Stimulated activated CD8-positive, alpha-beta memory T cell treated with anti-CD3 and anti-CD28 coated beads, Interleukin-15, amount 100 ng/mL, for 4 hours (primary cell): ENCODE data around the gene BAIAP3.
"Not testable (repeated sequence)": the region's sequence is repeated elsewhere in the genome, so short reads cannot be mapped to it uniquely, and the experiment has no call there.

Experiments used
- DNase-seq, 2 donors: peaks; one replicate each; pipeline ENCODE4 v3.0.0-alpha.2; 2020; ENCODE audit warnings: low read depth in 2 of 2

The BAIAP3 gene, protein sequence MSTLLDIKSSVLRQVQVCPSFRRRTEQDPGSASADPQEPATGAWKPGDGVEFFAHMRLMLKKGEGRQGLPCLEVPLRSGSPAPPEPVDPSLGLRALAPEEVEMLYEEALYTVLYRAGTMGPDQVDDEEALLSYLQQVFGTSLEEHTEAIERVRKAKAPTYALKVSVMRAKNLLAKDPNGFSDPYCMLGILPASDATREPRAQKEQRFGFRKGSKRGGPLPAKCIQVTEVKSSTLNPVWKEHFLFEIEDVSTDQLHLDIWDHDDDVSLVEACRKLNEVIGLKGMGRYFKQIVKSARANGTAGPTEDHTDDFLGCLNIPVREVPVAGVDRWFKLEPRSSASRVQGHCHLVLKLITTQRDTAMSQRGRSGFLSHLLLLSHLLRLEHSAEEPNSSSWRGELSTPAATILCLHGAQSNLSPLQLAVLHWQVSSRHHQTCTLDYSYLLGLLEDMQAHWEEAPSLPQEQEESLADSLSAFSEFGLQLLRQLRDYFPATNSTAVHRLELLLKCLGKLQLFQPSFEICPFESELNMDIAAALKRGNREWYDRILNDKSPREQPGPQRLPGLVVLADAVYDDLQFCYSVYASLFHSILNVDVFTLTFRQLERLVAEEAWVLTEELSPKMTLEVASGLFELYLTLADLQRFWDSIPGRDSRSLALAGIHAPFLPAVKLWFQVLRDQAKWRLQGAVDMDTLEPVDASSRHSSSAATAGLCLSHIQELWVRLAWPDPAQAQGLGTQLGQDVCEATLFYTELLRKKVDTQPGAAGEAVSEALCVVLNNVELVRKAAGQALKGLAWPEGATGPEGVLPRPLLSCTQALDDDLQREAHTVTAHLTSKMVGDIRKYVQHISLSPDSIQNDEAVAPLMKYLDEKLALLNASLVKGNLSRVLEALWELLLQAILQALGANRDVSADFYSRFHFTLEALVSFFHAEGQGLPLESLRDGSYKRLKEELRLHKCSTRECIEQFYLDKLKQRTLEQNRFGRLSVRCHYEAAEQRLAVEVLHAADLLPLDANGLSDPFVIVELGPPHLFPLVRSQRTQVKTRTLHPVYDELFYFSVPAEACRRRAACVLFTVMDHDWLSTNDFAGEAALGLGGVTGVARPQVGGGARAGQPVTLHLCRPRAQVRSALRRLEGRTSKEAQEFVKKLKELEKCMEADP

DNA sequence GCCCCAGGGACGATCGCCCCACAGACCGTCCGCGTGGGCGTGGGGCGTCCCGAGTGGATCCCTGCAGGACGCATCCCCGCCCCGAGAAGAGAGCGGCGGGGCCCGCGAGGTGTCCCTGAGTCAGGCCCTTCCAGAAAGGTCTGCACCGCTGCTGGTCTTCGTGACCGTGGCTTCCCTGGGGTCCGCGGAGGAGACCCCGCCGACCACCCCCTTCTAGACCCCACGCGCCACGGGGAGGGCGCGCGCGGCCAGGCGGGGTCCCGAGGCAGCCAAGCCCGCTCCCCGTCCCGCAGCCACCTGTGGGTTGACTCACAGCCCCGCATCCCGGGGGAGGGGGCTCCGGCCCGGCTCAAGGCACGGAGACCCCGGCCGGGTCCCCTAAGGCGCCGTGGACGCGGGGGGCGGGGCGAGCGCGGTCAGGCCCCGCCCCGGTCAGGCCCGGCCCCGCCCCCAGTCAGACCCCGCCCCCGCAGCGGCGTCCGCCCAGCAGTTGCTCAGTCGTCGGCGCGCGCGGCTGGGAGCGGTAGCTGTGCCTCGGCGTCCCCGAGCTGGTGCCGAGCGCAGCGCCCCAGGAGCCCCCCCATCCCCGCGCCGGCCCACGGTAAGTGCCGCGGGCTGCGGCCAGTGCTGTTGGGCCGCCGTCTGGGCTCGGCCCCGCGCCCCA, at the start of gene BAIAP3:
TSS of gene BAIAP3 (plus strand) at position 497 of the 664 bp plus-strand sequence. CDS start 4,905 bp downstream, outside the sequence.
- peak in 1 of 2 donors; percentile 14 for DNase-seq

- no peak for DNase-seq
Observed at GRCh38 chr16:1283996-1284616, 49.3 kb upstream of the BAIAP3 start.

- no peak for DNase-seq
Observed at GRCh38 chr16:1285669-1286512, 47.6 kb upstream of the BAIAP3 start.

- no peak for DNase-seq
Observed at GRCh38 chr16:1286513-1287094, 46.8 kb upstream of the BAIAP3 start.

GRCh38 chr16:1287982-1288670, 45.3 kb upstream of the BAIAP3 start:
- no peak for DNase-seq

DNA sequence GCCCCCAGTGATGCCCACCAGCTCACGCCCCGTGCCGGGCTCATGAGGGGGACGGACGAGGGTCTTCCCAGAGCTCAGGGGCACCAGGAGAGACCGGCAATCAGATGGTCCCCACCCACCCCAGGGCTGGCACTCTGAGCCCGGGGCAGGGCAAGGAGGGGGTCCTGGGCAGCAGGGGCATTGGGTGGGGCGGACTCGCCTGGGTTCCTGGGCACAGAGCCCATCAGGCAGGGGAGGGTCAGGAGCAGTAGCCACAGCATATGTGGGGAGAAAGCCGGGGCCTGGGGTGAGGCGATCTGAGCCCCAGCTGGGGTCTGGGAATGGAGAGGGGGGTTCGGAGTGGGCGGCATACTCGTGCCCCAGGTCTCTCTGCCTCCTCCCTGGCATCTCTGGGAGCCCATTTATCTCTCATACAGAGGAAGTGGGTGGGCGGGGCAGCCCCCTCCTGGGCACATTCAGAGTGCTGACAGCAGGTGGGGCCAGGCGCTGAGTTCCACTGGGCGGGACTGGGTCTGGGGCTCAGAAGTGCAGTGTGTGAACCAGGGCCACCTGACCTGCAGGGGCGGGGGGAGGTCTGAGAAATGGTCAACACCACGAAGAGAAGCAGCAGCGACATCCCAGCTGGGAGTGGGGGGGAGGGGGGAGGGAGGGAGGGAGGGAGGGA, 44.5 kb upstream of the BAIAP3 start:
- DNase-seq = no peak

DNA sequence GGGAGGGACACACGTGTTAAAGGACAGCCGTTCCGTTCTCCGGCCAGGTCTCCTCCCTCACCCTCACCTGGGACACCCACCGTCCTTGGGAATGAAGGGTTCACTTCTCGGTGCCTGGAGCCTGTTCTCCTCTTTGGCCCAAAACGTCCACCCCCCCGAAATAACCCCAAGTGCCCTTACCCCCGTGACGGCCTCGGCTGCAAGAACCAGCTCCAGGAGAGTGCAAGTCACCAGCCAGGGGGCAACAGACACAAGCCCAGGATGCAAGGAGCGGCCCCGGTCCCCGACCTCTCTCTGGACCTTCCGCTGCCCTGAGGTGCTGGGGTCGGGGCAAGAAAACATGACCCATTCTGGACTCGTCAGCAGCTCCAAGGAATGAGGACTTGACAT, 44.0 kb upstream of the BAIAP3 start:
- no peak for DNase-seq

- no peak for DNase-seq
Observed at GRCh38 chr16:1290063-1290501, 43.4 kb upstream of the BAIAP3 start.

GRCh38 chr16:1290860-1291575, 42.4 kb upstream of the BAIAP3 start:
- DNase-seq = no peak

- DNase-seq = no peak
Observed at GRCh38 chr16:1291576-1291974, 41.9 kb upstream of the BAIAP3 start.

DNA sequence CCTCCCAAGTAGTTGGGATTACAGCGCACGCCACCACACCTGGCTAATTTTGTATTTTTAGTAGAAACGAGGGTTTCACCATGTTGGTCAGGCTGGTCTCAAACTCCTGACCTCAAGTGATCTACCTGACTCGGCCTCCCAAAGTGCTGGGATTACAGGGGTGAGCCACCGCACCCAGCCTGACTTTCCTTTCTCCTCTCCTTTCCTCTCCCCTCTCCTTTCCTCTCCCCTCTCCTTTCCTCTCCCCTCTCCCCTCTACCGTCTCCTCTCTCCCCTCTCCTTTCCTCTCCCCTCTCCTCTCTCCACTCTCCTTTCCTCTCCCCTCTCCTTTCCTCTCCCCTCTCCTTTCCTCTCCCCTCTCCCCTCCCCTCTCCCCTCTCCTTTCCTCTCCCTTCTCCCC, 41.2 kb upstream of the BAIAP3 start:
- DNase-seq = not testable (repeated sequence)

GRCh38 chr16:1292808-1293207, 40.6 kb upstream of the BAIAP3 start:
- not testable (repeated sequence) for DNase-seq

DNA sequence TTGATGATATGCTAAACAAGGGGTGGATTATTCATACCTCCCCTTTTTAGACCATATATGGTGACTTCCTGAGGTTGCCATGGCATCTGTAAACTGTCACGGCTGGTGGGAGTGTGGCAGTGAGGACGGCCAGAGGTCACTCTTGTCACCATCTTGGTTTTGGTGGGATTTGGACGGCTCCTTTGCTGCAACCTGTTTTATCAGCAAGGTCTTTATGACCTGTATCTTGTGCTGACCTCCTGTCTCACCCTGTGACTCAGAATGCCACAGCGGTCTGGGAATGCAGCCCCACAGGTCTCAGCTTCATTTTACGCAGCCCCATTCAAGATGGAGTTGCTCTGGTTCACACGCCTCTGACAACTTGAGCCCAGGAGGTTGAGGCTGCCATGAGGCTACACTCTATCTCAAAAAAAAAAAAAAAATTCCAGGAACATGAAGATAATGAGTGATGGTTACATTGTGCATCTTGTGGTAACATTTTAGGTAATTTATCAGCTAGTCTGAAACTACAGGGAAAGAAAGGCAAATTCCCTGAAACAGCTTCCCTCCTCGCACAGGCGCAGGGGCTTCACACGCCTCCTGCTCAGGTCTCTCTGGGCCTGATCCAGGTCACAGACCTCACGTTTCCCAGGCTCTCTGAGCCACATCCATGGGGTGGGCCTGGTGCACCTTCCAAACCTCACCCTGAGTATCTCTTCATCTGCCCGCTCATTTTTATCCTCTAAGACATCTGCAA, 39.4 kb upstream of the BAIAP3 start:
- no peak for DNase-seq

DNA sequence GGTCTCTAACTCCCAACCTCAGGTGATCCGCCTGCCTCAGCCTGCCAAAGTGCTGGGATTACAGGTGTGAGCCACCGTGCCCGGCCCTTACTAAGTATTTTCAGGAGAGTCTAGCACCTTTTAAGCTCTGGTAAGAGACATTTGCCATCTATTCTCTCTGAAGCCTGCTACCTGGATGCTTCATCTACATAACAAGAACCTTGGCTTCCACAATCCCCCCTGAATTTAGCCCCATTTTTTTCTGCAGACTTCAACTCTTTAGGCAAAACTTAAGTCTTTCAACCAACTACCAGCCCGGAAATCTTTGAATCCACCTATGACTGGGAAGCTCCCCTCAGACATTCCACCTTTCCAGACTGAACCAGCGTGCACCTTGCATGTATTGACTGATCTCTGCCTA, 38.0 kb upstream of the BAIAP3 start:
- DNase-seq = no peak

GRCh38 chr16:1296688-1297017, 36.8 kb upstream of the BAIAP3 start:
- DNase-seq = not testable (repeated sequence)

GRCh38 chr16:1297018-1297696, 36.3 kb upstream of the BAIAP3 start:
- no peak for DNase-seq

DNA sequence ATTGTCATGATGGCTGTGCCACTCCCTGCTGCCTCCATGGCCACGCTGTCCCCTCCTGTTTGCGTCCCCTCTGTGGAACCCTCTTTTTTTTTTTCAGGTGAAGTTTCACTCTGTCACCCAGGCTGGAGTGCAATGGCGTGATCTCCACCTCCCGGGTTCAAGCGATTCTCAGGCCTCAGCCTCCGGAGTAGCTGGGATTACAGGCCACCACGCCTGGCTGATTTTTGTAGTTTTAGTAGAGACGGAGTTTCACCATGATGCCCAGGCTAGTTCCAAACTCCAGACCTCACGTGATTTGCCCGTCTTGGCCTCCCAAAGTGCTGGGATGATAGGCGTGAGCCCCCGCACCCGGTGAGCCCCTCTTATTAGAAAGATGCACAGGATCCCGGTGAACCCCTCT, 35.0 kb upstream of the BAIAP3 start:
- no peak for DNase-seq
